CD8-positive, alpha-beta memory T cell (primary cell): ENCODE results near the gene IKBKE. TPM values are rescaled to one million over a fixed set of nuclear protein-coding genes. Genes with fewer than 3 reads are reported as not detected.

Experiments
- CTCF ChIA-PET: fragments of 350-600 bp; sonication (Branson Sonifier 250); formaldehyde crosslinking; loops from one replicate; lab custom pipeline; 2021; ENCODE audit warnings: antibody characterized with exemption; lab: Charles Lee
- POLR2A ChIA-PET: fragments of 350-600 bp; sonication (Branson Sonifier 250); formaldehyde crosslinking; loops from one replicate; lab custom pipeline; 2021; ENCODE audit warnings: antibody characterized with exemption; lab: Charles Lee
- DNase-seq, 5 donors: peaks; one replicate each; pipeline versions ENCODE4 v3.0.0 to v3.0.0-alpha.2; 2020 to 2022; ENCODE audit warnings: mixed read lengths in 1 of 5
- H3K27ac ChIP-seq: one replicate; pipeline ENCODE4 v1.7.0; 2013; ENCODE audit warnings: low read depth, mild to moderate bottlenecking, low read length, moderate library complexity
- H3K27me3 ChIP-seq: 2 replicates; pipeline ENCODE4 v1.7.0; 2013; ENCODE audit warnings: low read length, mild to moderate bottlenecking; ENCODE audit not compliant: insufficient read depth, poor library complexity, severe bottlenecking
- H3K36me3 ChIP-seq: 2 replicates; pipeline ENCODE4 v1.7.0; 2013; ENCODE audit warnings: mild to moderate bottlenecking, low read length, moderate library complexity; ENCODE audit not compliant: insufficient read depth
- H3K4me1 ChIP-seq: 2 replicates; pipeline ENCODE4 v1.7.0; 2013; ENCODE audit warnings: mild to moderate bottlenecking, low read length, moderate library complexity; ENCODE audit not compliant: insufficient read depth
- H3K4me3 ChIP-seq: 2 replicates; pipeline ENCODE4 v1.7.0; 2013; ENCODE audit warnings: mild to moderate bottlenecking, low read length
- H3K9me3 ChIP-seq: 2 replicates; pipeline ENCODE4 v1.7.0; 2013; ENCODE audit warnings: mild to moderate bottlenecking, low read length
- H3K27ac Mint-ChIP-seq, 8 donors: one replicate each; pipeline ENCODE4 v1.8.0; 2020 to 2021; ENCODE audit warnings: mixed read lengths in 8 of 8, mild to moderate bottlenecking in 6 of 8, inconsistent platforms in 3 of 8, moderate library complexity in 3 of 8
- H3K27me3 Mint-ChIP-seq, 2 donors: one replicate each; pipeline ENCODE4 v1.8.0; 2020 to 2021; ENCODE audit warnings: mixed read lengths in 2 of 2, mild to moderate bottlenecking in 1 of 2, moderate library complexity in 1 of 2
- H3K36me3 Mint-ChIP-seq, 3 donors: one replicate each; pipeline ENCODE4 v1.8.0; 2020 to 2021; ENCODE audit warnings: mixed read lengths in 3 of 3, inconsistent platforms in 1 of 3, mild to moderate bottlenecking in 1 of 3
- H3K4me1 Mint-ChIP-seq, 3 donors: one replicate each; pipeline ENCODE4 v1.8.0; 2020 to 2021; ENCODE audit warnings: mixed read lengths in 3 of 3, inconsistent platforms in 1 of 3, mild to moderate bottlenecking in 1 of 3
- H3K4me3 Mint-ChIP-seq, 7 donors: one replicate each; pipeline ENCODE4 v1.8.0; 2020 to 2021; ENCODE audit warnings: mixed read lengths in 7 of 7, mild to moderate bottlenecking in 6 of 7, moderate library complexity in 4 of 7, inconsistent platforms in 2 of 7
- H3K9me3 Mint-ChIP-seq, 5 donors: one replicate each; pipeline ENCODE4 v1.8.0; 2020 to 2022; ENCODE audit warnings: mixed read lengths in 5 of 5, mild to moderate bottlenecking in 3 of 5, moderate library complexity in 2 of 5, inconsistent platforms in 1 of 5
- polyA plus RNA-seq: library from polyadenylated mRNA; unstranded; fragments of 300-500 nt; fragmentation: Illumina TruSeq; gene quantifications from one replicate; pipeline ENCODE4 v1.2.3, GENCODE V29; 2021
- total RNA-seq, 2 experiments: library from RNA; stranded (reverse); gene quantifications; one replicate each; pipeline ENCODE4 v1.2.3, GENCODE V29; 2021

The IKBKE gene
- total and polyA plus RNA-seq, 3 experiments from 2014 or later = 17.1 to 46.6 (median 18.4) TPM

DNA sequence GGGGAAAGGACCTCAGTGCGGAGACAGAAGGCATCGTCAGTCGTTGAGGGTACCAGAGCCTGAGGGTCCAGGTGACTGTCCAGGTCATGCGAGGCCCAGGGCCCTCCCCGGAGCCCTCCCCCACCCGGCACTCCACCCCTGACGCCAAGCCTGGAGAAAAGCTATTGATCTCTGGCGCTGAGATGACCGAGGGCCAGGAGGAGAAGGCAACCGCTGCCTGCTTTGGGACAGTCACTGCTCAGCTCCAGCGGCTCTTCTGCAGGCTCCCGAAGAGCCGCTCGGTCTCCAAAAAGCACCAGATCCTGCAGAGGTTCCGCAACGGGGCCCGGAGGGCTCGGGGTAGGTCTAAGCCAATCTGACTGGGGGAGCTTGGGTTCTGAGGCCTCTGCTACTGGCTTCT is 47.9 kb downstream of the IKBKE start:
- H3K36me3 Mint-ChIP-seq = no peaks in the 10 kb centered on the region
- no peaks in the 10 kb centered on the region for H3K9me3 Mint-ChIP-seq
- Histone ChIP-seq H3K36me3 (no peaks in the 10 kb centered on the region), H3K4me1 (no peaks in the 10 kb centered on the region), H3K9me3 (no peaks in the 10 kb centered on the region), H3K27me3 (no peaks in the 10 kb centered on the region), H3K27ac (no peak overlapping the region), H3K4me3 (no peak overlapping the region)
- no peaks in the 10 kb centered on the region for H3K4me1 Mint-ChIP-seq
- H3K4me3 Mint-ChIP-seq = no peak overlapping the region
- ChIA-PET POLR2A (no interaction called here), CTCF (interaction anchor here (2.3 kb wide), 1 partner anchor 39 kb away, joined by 9 read pairs; no protein-coding TSS in a partner anchor)
- DNase-seq = no peak
- H3K27me3 Mint-ChIP-seq = no peaks in the 10 kb centered on the region
- peak overlapping the region in 1 of 8 donors; percentile 58 for H3K27ac Mint-ChIP-seq

DNA sequence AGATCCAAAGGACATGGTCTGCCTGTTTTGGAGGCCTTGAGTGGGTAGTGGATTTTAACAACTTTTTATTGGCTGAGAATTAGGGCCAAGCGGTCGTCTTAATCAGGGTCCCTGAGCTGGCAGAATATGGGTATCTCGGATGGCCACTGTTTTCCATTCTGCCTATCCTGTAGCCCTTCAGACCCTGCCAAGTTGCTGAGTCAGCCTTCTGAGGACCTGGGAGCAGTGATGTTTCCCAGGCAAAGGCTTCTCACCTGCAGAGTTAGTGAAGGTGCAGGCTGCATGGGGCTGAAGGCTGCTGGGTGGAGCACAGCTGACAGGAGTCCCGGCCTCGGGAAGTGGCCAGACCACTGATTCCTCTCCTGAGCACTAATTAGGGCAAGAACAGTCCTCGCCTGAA is 48.5 kb downstream of the IKBKE start:
- H3K9me3 ChIP-seq = no peaks in the 10 kb centered on the region
- Mint-ChIP-seq H3K36me3 (no peaks in the 10 kb centered on the region), H3K4me1 (no peaks in the 10 kb centered on the region), H3K9me3 (no peaks in the 10 kb centered on the region), H3K27ac (no peak overlapping the region), H3K27me3 (no peaks in the 10 kb centered on the region), H3K4me3 (no peak overlapping the region)
- no peaks in the 10 kb centered on the region for H3K27me3 ChIP-seq
- no peak overlapping the region for H3K27ac ChIP-seq
- DNase-seq = no peak
- no peaks in the 10 kb centered on the region for H3K4me1 ChIP-seq
- H3K36me3 ChIP-seq = no peaks in the 10 kb centered on the region
- H3K4me3 ChIP-seq = no peak overlapping the region
- CTCF ChIA-PET = interaction anchor here (2.3 kb wide), 1 partner anchor 39 kb away, joined by 9 read pairs; no protein-coding TSS in a partner anchor
- POLR2A ChIA-PET = no interaction called here

DNA sequence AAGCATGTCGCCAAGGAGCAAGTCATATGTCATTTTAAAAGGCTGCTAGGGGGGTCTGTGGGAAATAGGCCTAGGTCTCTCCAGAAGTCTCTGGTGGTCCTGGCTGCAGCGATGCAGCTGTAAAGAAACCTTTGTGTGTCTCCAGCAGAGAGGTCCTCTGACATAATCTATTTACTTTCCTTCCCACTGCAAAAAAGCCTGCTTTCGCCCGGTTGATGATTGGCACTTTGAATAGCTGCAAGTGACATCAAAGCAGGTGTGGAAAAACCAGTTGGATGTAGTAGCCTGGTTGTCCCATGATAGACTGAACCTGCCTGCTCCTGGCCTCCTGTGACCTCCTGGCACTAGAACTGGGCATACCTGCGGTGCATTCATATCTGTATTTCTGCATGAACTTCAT is 50.9 kb downstream of the IKBKE start:
- ChIA-PET POLR2A (no interaction called here), CTCF (interaction anchor here (1.1 kb wide), 1 partner anchor 31 kb away, joined by 3 read pairs; no protein-coding TSS in a partner anchor)
- H3K27me3 Mint-ChIP-seq = no peaks in the 10 kb centered on the region
- H3K9me3 Mint-ChIP-seq = no peaks in the 10 kb centered on the region
- no peak overlapping the region for H3K27ac ChIP-seq
- no peak overlapping the region for H3K4me3 Mint-ChIP-seq
- H3K36me3 ChIP-seq = no peaks in the 10 kb centered on the region
- DNase-seq = no peak
- H3K9me3 ChIP-seq = no peaks in the 10 kb centered on the region
- H3K27ac Mint-ChIP-seq = no peak overlapping the region
- H3K4me3 ChIP-seq = no peak overlapping the region
- no peaks in the 10 kb centered on the region for H3K36me3 Mint-ChIP-seq
- H3K4me1 Mint-ChIP-seq = peaks cover 1 to 4% (median 4%) of the 10 kb centered on the region in 3 donors
- H3K27me3 ChIP-seq = no peaks in the 10 kb centered on the region
- H3K4me1 ChIP-seq = no peaks in the 10 kb centered on the region

DNA sequence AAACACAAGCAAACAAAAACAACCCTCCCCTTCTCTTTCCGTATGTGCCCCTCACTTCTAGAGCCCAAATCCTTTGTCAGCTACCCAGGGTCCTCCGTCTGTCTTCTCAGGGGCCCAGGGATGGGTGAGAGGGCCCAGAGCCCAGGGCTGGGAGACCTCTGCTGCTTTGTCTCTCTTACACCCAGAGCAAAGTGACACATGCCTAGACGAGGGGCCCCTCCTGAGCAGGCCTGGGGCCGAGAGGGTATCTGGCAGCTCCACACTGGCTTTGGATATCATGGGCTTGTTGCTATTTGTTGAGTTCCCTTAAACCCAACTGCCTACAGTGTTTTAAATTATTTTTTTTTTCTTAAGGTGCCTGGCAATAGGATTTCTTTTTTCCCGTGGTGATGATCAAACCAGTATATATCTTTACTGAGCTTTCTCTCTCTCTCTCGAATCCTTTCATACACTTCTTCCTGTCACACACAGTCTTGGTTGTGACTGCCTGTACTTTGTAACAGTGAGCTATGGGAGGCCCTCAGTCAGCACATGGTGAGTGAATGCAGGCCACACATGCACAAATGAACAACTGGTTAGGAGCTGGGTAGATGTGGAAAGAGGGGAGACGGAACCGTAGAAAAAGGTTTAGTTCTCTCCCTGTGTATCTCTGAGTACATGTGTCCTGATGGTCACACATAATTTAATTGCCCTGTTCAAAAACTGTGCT is 51.6 kb downstream of the IKBKE start:
- Histone ChIP-seq H3K36me3 (no peaks in the 10 kb centered on the region), H3K27ac (no peak overlapping the region), H3K4me1 (no peaks in the 10 kb centered on the region), H3K9me3 (no peaks in the 10 kb centered on the region), H3K4me3 (no peak overlapping the region), H3K27me3 (no peaks in the 10 kb centered on the region)
- no peaks in the 10 kb centered on the region for H3K36me3 Mint-ChIP-seq
- no peaks in the 10 kb centered on the region for H3K27me3 Mint-ChIP-seq
- no peak for DNase-seq
- no peak overlapping the region for H3K4me3 Mint-ChIP-seq
- peaks cover 1 to 4% (median 4%) of the 10 kb centered on the region in 3 donors for H3K4me1 Mint-ChIP-seq
- CTCF ChIA-PET = interaction anchor here (1.1 kb wide), 2 partner anchors 24 to 30 kb away, joined by 3 to 4 read pairs; no protein-coding TSS in a partner anchor
- no peak overlapping the region for H3K27ac Mint-ChIP-seq
- POLR2A ChIA-PET = no interaction called here
- H3K9me3 Mint-ChIP-seq = no peaks in the 10 kb centered on the region

DNA sequence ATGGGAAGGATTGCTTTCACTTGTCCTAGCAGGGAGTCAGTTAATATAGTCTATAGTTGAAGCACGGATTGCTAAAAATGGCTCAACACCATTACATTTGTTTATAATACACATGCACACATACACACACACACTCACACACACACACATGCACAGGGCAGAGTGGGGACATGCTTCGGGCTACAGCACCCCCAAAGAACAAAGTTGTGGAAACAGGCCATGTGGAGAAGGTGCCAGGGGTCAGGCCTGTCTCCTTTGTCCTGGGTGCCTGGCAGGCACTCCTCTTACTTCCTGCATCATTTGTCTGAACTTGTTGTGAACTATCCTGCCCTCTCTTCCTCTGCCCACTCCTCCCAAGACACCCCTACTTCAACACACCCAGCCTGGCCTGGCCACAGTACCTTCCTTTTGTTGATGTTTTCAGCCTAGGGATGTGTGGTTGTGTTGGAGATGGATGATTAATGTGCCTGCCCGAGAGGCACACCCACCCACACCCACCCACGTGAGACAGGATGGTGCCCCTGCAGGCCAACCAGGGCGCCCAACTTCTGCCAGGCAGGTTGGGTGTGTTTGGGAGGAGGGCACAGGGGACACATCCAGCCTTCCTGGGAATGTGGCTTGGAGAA is 54.6 kb downstream of the IKBKE start:
- Mint-ChIP-seq H3K27ac (peak overlapping the region in 1 of 8 donors; percentile 8), H3K9me3 (no peaks in the 10 kb centered on the region), H3K4me3 (no peak overlapping the region), H3K4me1 (peaks cover 1 to 4% (median 4%) of the 10 kb centered on the region in 3 donors), H3K27me3 (no peaks in the 10 kb centered on the region), H3K36me3 (no peaks in the 10 kb centered on the region)
- H3K27ac ChIP-seq = no peak overlapping the region
- ChIA-PET POLR2A (no interaction called here), CTCF (interaction anchor here (1.2 kb wide), 1 partner anchor 87 kb away, joined by 4 read pairs; the partner anchor contains the start of gene EIF2D)
- no peaks in the 10 kb centered on the region for H3K27me3 ChIP-seq
- H3K9me3 ChIP-seq = no peaks in the 10 kb centered on the region
- no peak overlapping the region for H3K4me3 ChIP-seq
- no peak for DNase-seq
- H3K4me1 ChIP-seq = no peaks in the 10 kb centered on the region
- H3K36me3 ChIP-seq = no peaks in the 10 kb centered on the region

DNA sequence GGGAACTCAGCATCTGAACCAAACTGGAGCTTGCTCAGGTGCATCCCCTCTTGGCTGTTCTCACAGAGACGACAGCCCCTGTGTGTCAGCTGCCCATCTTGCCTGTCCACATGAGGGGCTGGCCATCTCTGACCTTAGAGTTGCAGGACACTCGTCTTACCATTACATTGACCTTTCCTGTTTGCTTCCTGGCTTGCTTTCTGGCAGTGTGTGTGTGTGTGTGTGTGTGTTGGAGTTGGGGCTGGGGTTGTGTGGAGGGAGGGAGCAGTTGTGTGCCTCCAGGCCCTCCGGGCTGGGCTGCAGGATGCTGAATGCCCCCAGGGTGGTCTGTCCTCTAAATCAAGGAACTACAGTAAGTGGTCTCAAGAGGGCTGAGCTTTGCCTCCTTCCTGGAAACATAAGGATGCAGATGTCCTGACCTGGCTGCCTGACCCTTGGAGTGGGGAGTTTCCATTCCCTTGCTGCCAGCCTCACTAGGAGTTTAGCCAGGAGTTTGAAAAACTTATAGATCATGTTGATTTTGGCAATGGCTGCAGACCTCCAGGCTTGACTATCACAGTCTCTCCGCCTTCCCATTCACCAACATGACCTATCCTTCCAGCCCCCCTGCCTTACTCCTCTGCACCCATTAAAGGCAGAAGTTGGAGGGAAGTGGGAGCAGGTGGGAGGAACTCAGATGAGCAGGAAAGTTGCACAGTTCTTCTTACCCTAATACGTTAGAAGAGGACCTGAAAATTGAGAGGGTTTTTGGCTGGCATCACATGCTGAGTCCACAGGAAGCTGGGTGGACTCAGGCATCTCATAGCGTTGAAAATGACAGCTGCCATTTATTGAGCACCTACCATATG is 56.0 kb downstream of the IKBKE start:
- no peak overlapping the region for H3K4me3 ChIP-seq
- H3K36me3 ChIP-seq = no peaks in the 10 kb centered on the region
- Mint-ChIP-seq H3K27ac (peak overlapping the region in 2 of 8 donors; percentile 30 to 67), H3K36me3 (no peaks in the 10 kb centered on the region), H3K9me3 (no peaks in the 10 kb centered on the region), H3K4me3 (no peak overlapping the region), H3K27me3 (no peaks in the 10 kb centered on the region), H3K4me1 (peaks cover 1 to 4% (median 4%) of the 10 kb centered on the region in 3 donors)
- POLR2A ChIA-PET = interaction anchor here (0.8 kb wide), 1 partner anchor 85 kb away, joined by 3 read pairs; no protein-coding TSS in a partner anchor
- no peaks in the 10 kb centered on the region for H3K4me1 ChIP-seq
- H3K9me3 ChIP-seq = no peaks in the 10 kb centered on the region
- no peaks in the 10 kb centered on the region for H3K27me3 ChIP-seq
- CTCF ChIA-PET = interaction anchor here (1.2 kb wide), 1 partner anchor 86 kb away, joined by 4 read pairs; the partner anchor contains the start of gene EIF2D
- DNase-seq = no peak
- H3K27ac ChIP-seq = no peak overlapping the region

DNA sequence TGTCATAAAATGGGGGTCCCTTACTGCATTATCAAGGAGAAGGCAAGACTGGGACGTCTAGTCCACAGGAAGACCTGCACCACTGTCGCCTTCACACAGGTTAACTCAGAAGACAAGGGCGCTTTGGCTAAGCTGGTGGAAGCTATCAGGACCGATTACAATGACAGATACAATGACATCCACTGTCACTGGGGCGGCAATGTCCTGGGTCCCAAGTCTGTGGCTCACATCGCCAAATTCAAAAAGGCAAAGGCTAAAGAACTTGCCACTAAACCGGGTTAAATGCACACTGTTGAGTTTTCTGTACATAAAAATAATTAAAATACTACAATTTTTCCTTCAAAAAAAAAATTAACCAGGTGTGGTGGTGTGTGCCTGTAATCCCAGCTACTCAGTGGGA is 59.1 kb downstream of the IKBKE start:
- Histone ChIP-seq H3K27me3 (no peaks in the 10 kb centered on the region), H3K36me3 (no peaks in the 10 kb centered on the region), H3K4me1 (no peaks in the 10 kb centered on the region), H3K27ac (no peak overlapping the region), H3K4me3 (no peak overlapping the region), H3K9me3 (no peaks in the 10 kb centered on the region)
- Mint-ChIP-seq H3K36me3 (no peaks in the 10 kb centered on the region), H3K27me3 (no peaks in the 10 kb centered on the region), H3K27ac (no peak overlapping the region), H3K4me3 (no peak overlapping the region), H3K4me1 (peaks cover 1 to 4% (median 4%) of the 10 kb centered on the region in 3 donors), H3K9me3 (no peaks in the 10 kb centered on the region)
- ChIA-PET POLR2A (no interaction called here), CTCF (interaction anchor here (1.4 kb wide), 1 partner anchor 15 kb away, joined by 4 read pairs; no protein-coding TSS in a partner anchor)
- DNase-seq = no peak
